Sigmoid colon (tissue), 7 donors: ENCODE measurements around the gene SRP72. TPM values are rescaled to one million over a fixed set of nuclear protein-coding genes. Genes with fewer than 3 reads are reported as not detected.

Experiments
- DNase-seq: peaks from one replicate; pipeline ENCODE4 v3.0.0-alpha.2; 2019
- H3K27ac ChIP-seq, 4 donors: fragments of 200-600 bp; sonication (generic); one replicate each; pipeline ENCODE4 v1.5.1; 2016 to 2019; ENCODE audit warnings: mild to moderate bottlenecking in 1 of 4
- H3K27me3 ChIP-seq, 3 donors: fragments of 200-600 bp; sonication (generic); one replicate each; pipeline ENCODE4 v1.5.1; 2019; ENCODE audit warnings: mild to moderate bottlenecking in 1 of 3
- H3K36me3 ChIP-seq, 4 donors: fragments of 200-600 bp; sonication (generic); one replicate each; pipeline ENCODE4 v1.5.1; 2016 to 2019
- H3K4me1 ChIP-seq, 4 donors: fragments of 200-600 bp; sonication (generic); one replicate each; pipeline ENCODE4 v1.5.1; 2017 to 2019
- H3K4me3 ChIP-seq, 4 donors: fragments of 200-600 bp; sonication (generic); one replicate each; pipeline ENCODE4 v1.5.1; 2017 to 2019; ENCODE audit warnings: mild to moderate bottlenecking in 2 of 4, moderate library complexity in 1 of 4
- H3K9me3 ChIP-seq, 4 donors: fragments of 200-600 bp in 3 of 4; sonication (generic) in 3 of 4; one replicate each; pipeline versions ENCODE4 v1.5.1 to v1.6.1; 2013 to 2019
- EP300 ChIP-seq, 4 donors: sonication (generic); formaldehyde crosslinking; IDR thresholded peaks; one replicate each; pipeline ENCODE4 v1.6.1; 2017; ENCODE audit warnings: antibody characterized with exemption in 4 of 4
- POLR2A ChIP-seq, 2 donors: fragments of 450-650 bp; IDR thresholded peaks; one replicate each; pipeline ENCODE4 v1.6.1; 2016; ENCODE audit warnings: antibody characterized with exemption in 2 of 2, mild to moderate bottlenecking in 2 of 2, moderate library complexity in 2 of 2
- POLR2AphosphoS5 ChIP-seq, 4 donors: sonication (generic); formaldehyde crosslinking; IDR thresholded peaks; one replicate each; pipeline ENCODE4 v1.6.1; 2017; ENCODE audit warnings: antibody characterized with exemption in 4 of 4
- WGBS, 2 donors: extraction: QIAGEN DNeasy Blood & Tissue Kit; methylation state at CpG; one replicate each; pipeline ENCODE4 v1.1.7; 2013; 5-methylcytosine and 5-hydroxymethylcytosine counted together
- intact Hi-C: fragments of 100-400 bp; cut with DNase I; formaldehyde crosslinking; loops from one replicate; pipeline ENCODE4 v1.15.1; 2023
- polyA plus RNA-seq, 3 donors: library from polyadenylated mRNA; stranded (reverse); fragments of 200-250 nt; gene quantifications; one replicate each; pipeline ENCODE4 v1.2.3, GENCODE V29; 2013
- total RNA-seq, 4 donors: library from RNA; depleted of rRNA; stranded (reverse); fragments of >200 nt; gene quantifications; one replicate each; pipeline ENCODE4 v1.1.0, GENCODE V29; 2016
- TF ChIP-seq, protein P1 (sequence below), 4 experiments: fragments of 450-650 bp in 3 of 4; fragments of 200-600 bp in 1 of 4; IDR thresholded peaks; one replicate each; pipeline ENCODE4 v1.5.1; 2016 to 2019; ENCODE audit warnings: antibody characterized with exemption in 4 of 4, mild to moderate bottlenecking in 3 of 4, moderate library complexity in 2 of 4
- donor health status: healthy with polysubstance abuse.
- donor health status: Bipolar disorder and iron deficiency.
- donor health status: healthy.

Gene SRP72
- total and polyA plus RNA-seq, 7 donors, result 29.4 to 55.9 (median 45.9) TPM

DNA sequence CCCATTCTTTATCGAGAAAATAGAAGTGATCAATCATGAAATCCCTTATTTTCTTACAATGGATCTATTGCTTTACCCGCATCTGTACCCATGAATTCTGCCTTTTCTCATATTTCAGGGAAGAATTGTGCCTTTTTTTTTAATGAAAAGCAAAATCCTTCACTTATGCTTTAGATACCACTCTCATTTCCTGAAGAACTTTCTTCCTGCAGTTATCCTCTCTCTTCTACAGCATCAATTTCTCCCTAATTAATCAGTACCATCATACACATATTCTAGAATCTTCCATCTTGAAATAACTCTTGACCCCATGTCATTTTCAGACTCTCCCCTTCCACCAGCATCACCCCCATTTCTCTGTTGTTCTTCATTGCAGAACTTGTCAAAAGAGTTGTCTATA is 64.8 kb downstream of the SRP72 start:
- intact Hi-C loops, result loop anchor here (5.0 kb wide), 1 partner anchor 95 kb away; the partner anchor contains the start of genes PAICS and PPAT
- H3K27ac ChIP-seq, result no peak overlapping the region
- TF ChIP-seq POLR2AphosphoS5 (IDR thresholded peaks at IDR 0.05) (no peak), EP300 (IDR thresholded peaks at IDR 0.05) (no peak), POLR2A (IDR thresholded peaks at IDR 0.05) (no peak)
- TF ChIP-seq, protein P1, sequence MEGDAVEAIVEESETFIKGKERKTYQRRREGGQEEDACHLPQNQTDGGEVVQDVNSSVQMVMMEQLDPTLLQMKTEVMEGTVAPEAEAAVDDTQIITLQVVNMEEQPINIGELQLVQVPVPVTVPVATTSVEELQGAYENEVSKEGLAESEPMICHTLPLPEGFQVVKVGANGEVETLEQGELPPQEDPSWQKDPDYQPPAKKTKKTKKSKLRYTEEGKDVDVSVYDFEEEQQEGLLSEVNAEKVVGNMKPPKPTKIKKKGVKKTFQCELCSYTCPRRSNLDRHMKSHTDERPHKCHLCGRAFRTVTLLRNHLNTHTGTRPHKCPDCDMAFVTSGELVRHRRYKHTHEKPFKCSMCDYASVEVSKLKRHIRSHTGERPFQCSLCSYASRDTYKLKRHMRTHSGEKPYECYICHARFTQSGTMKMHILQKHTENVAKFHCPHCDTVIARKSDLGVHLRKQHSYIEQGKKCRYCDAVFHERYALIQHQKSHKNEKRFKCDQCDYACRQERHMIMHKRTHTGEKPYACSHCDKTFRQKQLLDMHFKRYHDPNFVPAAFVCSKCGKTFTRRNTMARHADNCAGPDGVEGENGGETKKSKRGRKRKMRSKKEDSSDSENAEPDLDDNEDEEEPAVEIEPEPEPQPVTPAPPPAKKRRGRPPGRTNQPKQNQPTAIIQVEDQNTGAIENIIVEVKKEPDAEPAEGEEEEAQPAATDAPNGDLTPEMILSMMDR (IDR thresholded peaks at IDR 0.05), result no peak
- no peak overlapping the region for H3K4me3 ChIP-seq
- no peak for DNase-seq
- no peaks in the 10 kb centered on the region for H3K9me3 ChIP-seq
- peaks cover 0 to 24% (median 14%) of the 10 kb centered on the region in 4 donors for H3K4me1 ChIP-seq
- no peaks in the 10 kb centered on the region for H3K27me3 ChIP-seq
- WGBS, 2 donors, result 92 to 94% methylated on average over 2 of the region's 2 CpGs
- no peaks in the 10 kb centered on the region for H3K36me3 ChIP-seq

DNA sequence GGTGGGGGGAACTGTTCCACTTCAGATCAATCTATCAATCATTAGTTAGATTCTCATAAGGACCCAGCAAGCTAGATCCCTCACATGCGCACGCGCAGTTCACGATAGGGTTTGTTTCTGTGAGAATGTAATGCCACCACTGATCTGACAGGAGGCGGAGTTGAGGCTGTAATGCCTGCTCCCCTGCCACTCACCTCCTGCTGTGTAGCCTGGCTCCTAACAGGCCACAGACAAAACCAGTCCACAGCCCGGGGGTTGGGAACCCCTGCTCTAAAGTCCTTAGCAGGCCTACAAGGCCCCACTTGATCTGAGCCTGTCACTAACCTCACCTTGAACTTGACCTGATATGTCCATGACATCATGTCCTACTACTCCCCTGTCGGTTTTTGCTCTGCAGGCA is 68.5 kb downstream of the SRP72 start:
- 82 to 86% methylated on average over 7 of the region's 7 CpGs for WGBS, 2 donors
- Histone ChIP-seq H3K36me3 (no peaks in the 10 kb centered on the region), H3K9me3 (no peaks in the 10 kb centered on the region), H3K27ac (no peak overlapping the region), H3K4me3 (no peak overlapping the region), H3K27me3 (no peaks in the 10 kb centered on the region), H3K4me1 (peaks cover 0 to 16% (median 9%) of the 10 kb centered on the region in 4 donors)
- DNase-seq, result no peak
- intact Hi-C loops, result no loop called here
- TF ChIP-seq POLR2A (IDR thresholded peaks at IDR 0.05) (no peak), EP300 (IDR thresholded peaks at IDR 0.05) (no peak), POLR2AphosphoS5 (IDR thresholded peaks at IDR 0.05) (no peak)
- TF ChIP-seq, protein P1 (IDR thresholded peaks at IDR 0.05), result no peak

DNA sequence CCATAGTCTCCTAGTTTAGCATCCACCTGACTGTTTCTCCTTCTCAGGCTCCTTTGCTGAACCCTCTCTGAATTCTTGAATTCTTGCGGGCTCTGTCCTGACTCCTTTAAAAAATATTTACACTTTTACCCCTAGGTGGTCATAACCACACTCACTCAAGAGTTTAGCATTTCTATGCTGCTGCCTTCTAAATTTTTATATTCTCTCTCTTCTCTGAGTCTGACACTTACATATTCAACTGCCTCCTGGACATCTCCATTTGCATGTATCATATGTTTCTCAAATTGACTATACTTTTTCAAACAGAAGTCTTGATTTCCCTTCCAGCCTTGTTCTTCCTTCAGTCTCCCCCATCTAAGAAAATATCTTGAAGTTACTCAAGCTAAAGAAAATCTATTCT is 69.7 kb downstream of the SRP72 start:
- Histone ChIP-seq H3K36me3 (no peaks in the 10 kb centered on the region), H3K27me3 (no peaks in the 10 kb centered on the region), H3K4me3 (no peak overlapping the region), H3K27ac (no peak overlapping the region), H3K4me1 (peaks cover 0 to 4% (median under 1%) of the 10 kb centered on the region in 4 donors), H3K9me3 (no peaks in the 10 kb centered on the region)
- no peak for DNase-seq
- WGBS, 2 donors, result 93 to 99% methylated on average over 1 of the region's 1 CpG
- intact Hi-C loops, result no loop called here
- no peak for TF ChIP-seq POLR2A (IDR thresholded peaks at IDR 0.05)
- TF ChIP-seq POLR2AphosphoS5 (IDR thresholded peaks at IDR 0.05), result no peak
- TF ChIP-seq EP300 (IDR thresholded peaks at IDR 0.05), result no peak
- TF ChIP-seq, protein P1 (IDR thresholded peaks at IDR 0.05), result no peak

DNA sequence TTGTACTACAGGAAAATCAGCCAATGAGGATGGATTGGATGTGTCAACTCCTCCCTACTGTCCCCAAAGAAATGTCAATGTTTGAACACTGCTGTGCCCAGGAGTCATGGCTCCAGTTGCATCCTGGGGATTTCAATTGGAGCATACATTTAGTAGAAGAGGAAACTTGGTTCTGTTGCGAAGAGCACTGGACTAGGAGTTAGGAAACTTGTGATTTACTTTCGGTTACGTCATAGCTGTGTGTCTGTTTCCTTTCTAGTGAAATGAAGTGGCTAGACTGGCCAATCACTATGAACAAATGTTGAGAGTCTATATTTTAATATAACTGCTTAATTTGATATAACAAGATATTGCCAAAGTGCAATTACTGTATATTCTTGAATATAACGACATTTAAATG is 73.4 kb downstream of the SRP72 start:
- TF ChIP-seq POLR2A (IDR thresholded peaks at IDR 0.05) (no peak), EP300 (IDR thresholded peaks at IDR 0.05) (no peak), POLR2AphosphoS5 (IDR thresholded peaks at IDR 0.05) (no peak)
- TF ChIP-seq, protein P1 (IDR thresholded peaks at IDR 0.05), result no peak
- H3K27me3 ChIP-seq, result no peaks in the 10 kb centered on the region
- no peak for DNase-seq
- no peak overlapping the region for H3K27ac ChIP-seq
- H3K4me3 ChIP-seq, result no peak overlapping the region
- WGBS, 2 donors, result 88 to 92% methylated on average over 4 of the region's 4 CpGs
- peaks cover 0 to 13% (median 6%) of the 10 kb centered on the region in 4 donors for H3K4me1 ChIP-seq
- intact Hi-C loops, result no loop called here
- H3K9me3 ChIP-seq, result no peaks in the 10 kb centered on the region
- H3K36me3 ChIP-seq, result no peaks in the 10 kb centered on the region
